Germinal center (tissue), 1 donor: ENCODE measurements around the gene ATOSB.

Experiments used
- DNase-seq: peaks from one replicate; pipeline ENCODE4 v3.0.0; 2012; ENCODE audit warnings: mixed read lengths, low spot score

ATOSB gene

GRCh38 chr9:35079426-35080341, 36.0 kb downstream of the ATOSB start, which contains the start of gene FANCG:
Gene FANCG (minus strand): TSS chr9:35079942. CDS start chr9:35079524, 418 bp downstream.
- DNase-seq = peak; percentile 88

DNA sequence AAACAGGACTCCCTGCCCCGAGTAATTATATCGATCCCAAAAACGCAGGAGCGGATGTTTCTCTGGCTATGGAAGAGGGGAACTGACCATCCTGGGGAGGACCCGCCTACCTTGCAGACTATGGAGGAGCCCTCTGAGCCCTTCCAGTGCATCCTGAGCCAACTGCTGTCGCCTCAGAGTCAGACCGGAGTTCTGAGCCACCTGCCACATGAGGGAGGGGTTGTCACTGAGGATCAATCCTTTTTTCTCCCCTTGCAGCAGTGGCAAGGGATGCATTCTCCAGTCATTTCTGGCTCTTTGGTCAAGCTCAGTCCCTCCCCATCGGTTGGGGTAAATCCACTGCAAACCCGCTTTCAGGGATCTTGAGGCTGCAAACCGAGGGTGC, 36.6 kb downstream of the ATOSB start:
- DNase-seq = no peak

- no peak for DNase-seq
Observed at GRCh38 chr9:35078066-35078465, 37.6 kb downstream of the ATOSB start.

DNA sequence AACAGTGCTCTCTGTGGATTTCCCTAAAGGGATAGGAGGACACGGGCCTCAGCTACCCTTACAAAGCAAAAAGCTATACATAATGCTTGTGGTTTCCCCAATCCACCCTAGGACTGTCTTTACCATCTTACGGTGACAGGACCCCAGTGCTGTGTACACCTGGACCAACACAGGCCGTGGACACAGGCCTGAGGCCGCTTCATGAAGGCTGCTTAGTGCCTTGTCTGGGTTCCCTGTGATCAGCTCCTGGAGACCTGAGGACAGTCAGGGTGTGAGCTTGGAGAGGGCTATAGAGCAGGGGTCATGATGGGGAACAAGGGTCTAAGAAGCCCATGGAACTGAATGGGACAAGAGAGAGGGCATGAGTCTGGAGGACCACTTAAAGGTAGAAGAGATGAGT, 38.8 kb downstream of the ATOSB start:
- no peak for DNase-seq

- no peak for DNase-seq
Observed at GRCh38 chr9:35075358-35075757, 40.3 kb downstream of the ATOSB start.

GRCh38 chr9:35074791-35075190, 40.9 kb downstream of the ATOSB start:
- DNase-seq = no peak

GRCh38 chr9:35074141-35074540, 41.5 kb downstream of the ATOSB start:
- DNase-seq = no peak

- DNase-seq = no peak
Observed at GRCh38 chr9:35073279-35073612, 42.4 kb downstream of the ATOSB start.

DNA sequence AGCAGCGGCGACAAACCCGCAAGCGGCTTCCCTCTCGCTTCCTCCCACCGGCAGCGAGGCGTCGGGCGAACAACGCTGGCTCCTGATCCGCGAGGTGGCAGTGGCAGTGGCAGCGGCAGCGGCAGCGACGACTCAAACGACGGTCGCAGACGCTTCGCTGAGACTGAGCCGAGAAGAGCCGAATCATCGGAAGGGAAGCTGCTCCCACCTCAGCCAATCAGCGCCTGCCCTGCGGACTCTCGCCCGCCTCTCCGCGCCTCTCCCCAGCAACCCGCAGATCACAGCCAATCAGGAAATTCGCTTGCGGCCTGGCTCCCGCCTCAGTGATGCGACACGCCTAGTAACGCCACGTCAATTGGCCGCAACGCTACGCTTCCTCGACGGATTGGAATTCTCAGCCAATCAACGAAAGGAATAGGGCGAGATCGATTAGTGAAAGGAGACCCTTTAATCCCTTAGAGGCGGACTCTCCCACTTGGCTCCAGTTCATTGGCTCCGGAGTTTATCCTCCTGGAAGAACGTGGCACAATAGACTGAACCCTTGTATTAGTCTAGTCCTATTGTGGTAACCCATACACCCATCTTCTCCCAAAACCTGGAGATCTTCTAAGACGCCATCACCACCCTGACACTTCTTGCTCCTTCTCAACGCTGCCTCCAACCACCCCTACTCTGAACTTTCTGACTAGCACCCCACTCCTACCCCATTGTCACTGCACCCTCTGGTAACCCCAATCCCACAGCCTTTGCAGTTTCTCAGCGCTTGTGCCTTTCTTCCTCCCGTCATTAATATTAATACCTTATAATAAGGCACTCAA, 43.0 kb downstream of the ATOSB start, which contains the start of gene VCP:
Gene VCP, minus strand, starts transcription at position 165 of the 818 bp plus-strand sequence. CDS start 272 bp downstream, outside the sequence.
- peak; percentile 100 for DNase-seq

DNA sequence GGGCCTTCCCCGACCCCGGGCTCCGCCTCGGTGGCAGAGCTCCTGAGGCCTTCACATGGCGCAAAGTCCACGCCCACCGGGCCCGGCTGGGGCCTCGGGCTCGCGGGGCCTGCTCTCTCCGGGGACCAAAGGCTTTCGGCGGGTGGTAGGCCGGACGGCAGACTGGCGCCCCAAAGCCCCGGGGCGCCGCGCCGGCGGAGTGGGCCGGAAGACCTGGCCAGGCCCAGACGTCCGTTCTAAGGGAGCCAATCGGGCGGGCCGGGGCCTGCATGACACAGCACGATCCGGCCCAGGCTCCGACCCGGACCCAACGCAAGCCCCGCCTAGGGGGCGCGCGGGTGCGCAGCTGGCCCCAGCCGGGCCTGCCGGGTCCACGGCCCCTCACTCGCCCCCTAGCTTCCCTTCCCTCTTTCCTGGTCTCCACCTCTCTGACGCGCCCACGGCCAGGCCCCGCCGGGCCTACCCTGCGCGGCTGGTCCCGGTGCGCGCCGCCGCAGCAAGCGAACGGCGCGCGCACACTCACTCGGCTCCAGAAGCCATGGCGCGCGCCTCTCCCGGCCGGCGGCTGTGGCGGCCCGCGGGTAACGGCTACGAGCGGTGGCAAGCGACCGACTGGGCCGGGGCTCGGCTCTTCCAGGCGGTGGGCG, 43.7 kb downstream of the ATOSB start:
- DNase-seq = peak; percentile 87

- peak; percentile 50 for DNase-seq
Observed at GRCh38 chr9:35070823-35071813, 44.5 kb downstream of the ATOSB start.

GRCh38 chr9:35069020-35069419, 46.6 kb downstream of the ATOSB start:
- no peak for DNase-seq

DNA sequence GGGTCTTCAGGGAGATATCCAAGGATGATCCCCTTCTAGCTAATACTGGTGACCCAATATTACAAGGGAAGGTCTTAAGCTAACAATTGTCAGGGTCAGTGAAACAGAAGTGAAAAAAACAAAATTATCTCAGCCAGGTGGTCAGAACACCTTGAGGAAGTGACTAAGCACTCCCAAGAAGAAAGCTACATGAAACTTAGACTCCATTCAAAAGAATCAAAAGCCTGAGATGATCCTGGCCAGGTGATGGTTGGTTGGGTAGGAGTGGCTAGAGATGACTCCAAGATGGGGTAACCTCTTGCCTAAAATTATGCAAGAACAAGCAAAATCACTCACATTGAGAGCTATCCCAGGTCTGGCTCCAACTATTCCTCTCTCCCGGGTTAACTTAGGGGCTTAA, 48.6 kb downstream of the ATOSB start:
- no peak for DNase-seq

- no peak for DNase-seq
Observed at GRCh38 chr9:35060548-35061207, 55.0 kb downstream of the ATOSB start.

DNA sequence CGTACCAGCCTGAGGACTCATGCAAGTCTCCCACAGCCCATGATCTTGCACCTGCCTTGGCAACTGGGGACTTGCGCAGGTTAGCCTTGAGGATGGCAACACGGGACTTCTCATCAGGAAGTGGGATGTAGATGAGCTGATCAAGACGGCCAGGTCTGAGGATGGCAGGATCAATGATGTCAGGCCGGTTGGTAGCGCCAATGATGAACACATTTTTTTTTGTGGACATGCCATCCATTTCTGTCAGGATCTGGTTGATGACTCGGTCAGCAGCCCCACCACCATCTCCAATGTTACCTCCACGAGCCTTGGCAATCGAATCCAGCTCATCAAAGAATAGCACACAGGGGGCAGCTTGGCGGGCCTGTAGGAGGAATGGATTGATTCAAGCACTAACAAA, 56.2 kb downstream of the ATOSB start:
- DNase-seq = no peak

- DNase-seq = no peak
Observed at GRCh38 chr9:35057271-35057620, 58.4 kb downstream of the ATOSB start.

DNA sequence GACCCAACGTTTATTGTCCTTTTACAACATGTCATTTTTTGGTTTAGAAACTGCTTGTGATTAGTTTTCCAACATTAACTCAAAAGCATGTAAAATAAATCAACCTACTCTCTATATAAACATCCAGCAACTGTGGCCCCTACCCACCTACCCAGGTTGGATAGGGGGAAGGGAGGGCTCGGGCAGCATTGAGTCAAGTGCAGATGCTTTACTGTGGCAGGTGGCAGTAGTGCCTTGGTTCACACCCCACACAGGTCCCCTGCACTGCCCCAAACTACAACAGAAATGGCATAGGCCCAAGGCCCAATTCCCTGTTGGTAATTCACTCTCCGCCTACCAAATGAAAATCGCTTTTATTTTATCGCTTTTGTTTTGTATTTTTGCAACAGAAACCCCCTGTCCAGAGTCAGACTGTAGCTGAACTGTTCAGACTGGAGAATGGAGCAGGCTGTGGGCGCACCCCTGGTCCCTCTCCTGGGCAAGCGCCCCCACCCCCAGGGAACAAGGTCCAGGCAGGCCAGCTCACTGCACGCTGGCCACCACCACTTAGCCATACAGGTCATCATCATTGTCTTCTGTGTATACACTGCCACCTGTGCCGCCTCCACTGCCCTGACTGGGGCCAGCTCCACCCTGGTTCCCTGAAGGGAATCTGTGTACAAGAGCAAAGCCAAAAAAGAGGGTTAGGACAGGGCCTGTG, 58.9 kb downstream of the ATOSB start:
- no peak for DNase-seq

DNA sequence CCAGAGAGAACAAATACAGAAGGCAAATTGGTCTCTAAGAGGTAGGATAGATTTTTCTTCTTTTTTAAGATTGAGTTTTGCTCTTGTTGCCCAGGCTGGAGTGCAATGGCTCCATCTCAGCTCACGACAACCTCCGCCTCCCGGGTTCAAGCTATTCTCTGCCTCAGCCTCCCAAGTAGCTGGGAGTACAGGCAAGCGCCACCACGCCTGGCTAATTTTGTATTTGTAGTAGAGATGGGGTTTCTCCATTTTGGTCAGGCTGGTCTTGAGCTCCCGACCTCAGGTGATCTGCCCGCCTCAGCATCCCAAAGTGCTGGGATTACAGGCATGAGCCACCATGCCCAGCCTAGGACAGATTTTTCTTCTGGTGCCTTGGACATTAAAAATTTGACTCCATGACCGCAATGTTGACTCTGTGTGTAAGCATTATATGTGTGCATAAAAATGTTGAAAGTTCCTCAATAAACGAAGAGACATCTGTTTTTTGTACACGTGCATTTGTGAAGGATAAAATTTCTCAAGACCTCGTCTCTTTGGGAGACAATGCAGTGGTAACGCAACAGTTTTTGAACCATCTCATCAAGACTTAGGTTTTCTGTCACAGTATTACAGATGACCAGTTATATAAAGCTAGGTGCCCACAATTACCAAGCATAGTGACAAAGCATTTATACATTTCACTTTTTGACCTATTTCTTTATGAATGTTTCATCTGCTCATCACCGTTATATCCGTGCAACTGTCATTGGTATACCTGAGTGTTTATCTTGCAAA, 60.6 kb downstream of the ATOSB start:
- DNase-seq = no peak

- no peak for DNase-seq
Observed at GRCh38 chr9:35054185-35054835, 61.4 kb downstream of the ATOSB start.
